PC-9 (cell line): ENCODE measurements around the gene TAS2R38. TPM values are rescaled to one million over a fixed set of nuclear protein-coding genes. Genes with fewer than 3 reads are reported as not detected.

Source experiments
- BruUV-seq: library from RNA; stranded (reverse); fragments of 400-500 nt; replicated peaks from 2 replicates; lab custom pipeline; 2021; lab: Mats Ljungman, UMichigan
- CTCF ChIA-PET: fragments of 300-600 bp; sonication (Branson Sonifier 250); formaldehyde crosslinking; loops from one replicate; lab custom pipeline; 2022; ENCODE audit warnings: antibody characterized with exemption; lab: Charles Lee
- POLR2A ChIA-PET: fragments of 300-600 bp; sonication (Branson Sonifier 250); formaldehyde crosslinking; loops from one replicate; lab custom pipeline; 2022; ENCODE audit warnings: antibody characterized with exemption; ENCODE audit not compliant: unreplicated experiment; lab: Charles Lee
- DNase-seq, 2 experiments: peaks; one replicate each; pipeline versions ENCODE4 v3.0.0 to v3.0.0-alpha.2; 2015 to 2022; ENCODE audit warnings: mixed read lengths in 1 of 2
- H2AFZ ChIP-seq: fragments of 200-600 bp; sonication (generic); 2 replicates; pipeline ENCODE4 v1.8.1; 2017; ENCODE audit warnings: antibody characterized with exemption
- H3F3A ChIP-seq: fragments of 200-600 bp; sonication (generic); 2 replicates; pipeline ENCODE4 v1.8.1; 2017; ENCODE audit warnings: antibody characterized with exemption, mild to moderate bottlenecking, low read depth; ENCODE audit not compliant: insufficient read depth
- H3K27ac ChIP-seq: fragments of 200-600 bp; sonication (generic); 2 replicates; pipeline ENCODE4 v1.6.1; 2016; ENCODE audit warnings: mixed run types
- H3K27me3 ChIP-seq: fragments of 200-600 bp; sonication (generic); 2 replicates; pipeline ENCODE4 v1.6.1; 2016; ENCODE audit warnings: low read depth, mixed run types; ENCODE audit not compliant: insufficient read depth
- H3K36me3 ChIP-seq: fragments of 200-600 bp; sonication (generic); 2 replicates; pipeline ENCODE4 v1.6.1; 2016; ENCODE audit warnings: low read depth, mixed run types
- H3K4me1 ChIP-seq: fragments of 200-600 bp; sonication (generic); replicated peaks from 2 replicates; pipeline ENCODE4 v1.6.1; 2016; ENCODE audit warnings: mixed run types; ENCODE audit not compliant: insufficient read depth
- H3K4me2 ChIP-seq: fragments of 200-600 bp; sonication (generic); 2 replicates; pipeline ENCODE4 v1.6.1; 2017; ENCODE audit warnings: mixed run types
- H3K4me3 ChIP-seq: fragments of 200-600 bp; sonication (generic); 2 replicates; pipeline ENCODE4 v1.6.1; 2016; ENCODE audit warnings: mixed run types
- H3K79me2 ChIP-seq: fragments of 200-600 bp; sonication (generic); 2 replicates; pipeline ENCODE4 v1.6.1; 2017; ENCODE audit warnings: low read depth, mixed run types
- H3K9me2 ChIP-seq: fragments of 200-600 bp; sonication (generic); 2 replicates; pipeline ENCODE4 v1.8.1; 2017; ENCODE audit warnings: mild to moderate bottlenecking; ENCODE audit not compliant: insufficient read depth
- H3K9me3 ChIP-seq: fragments of 200-600 bp; sonication (generic); 2 replicates; pipeline ENCODE4 v1.8.1; 2016; ENCODE audit warnings: low read depth; ENCODE audit not compliant: insufficient read depth
- H4K20me1 ChIP-seq: fragments of 200-600 bp; sonication (generic); 2 replicates; pipeline ENCODE4 v1.8.1; 2017; ENCODE audit not compliant: insufficient read depth
- EZH2 ChIP-seq: fragments of 200-600 bp; sonication (generic); IDR thresholded peaks from 2 replicates; pipeline ENCODE4 v1.8.0; 2017; ENCODE audit warnings: antibody characterized with exemption, low read depth
- intact Hi-C: fragments of 100-400 bp; cut with micrococcal nuclease; formaldehyde crosslinking; loops from one replicate; pipeline ENCODE4 v1.10.0; 2022; ENCODE audit not compliant: unreplicated experiment
- total RNA-seq: library from RNA; stranded (reverse); gene quantifications from 2 replicates; pipeline ENCODE4 v1.2.3, GENCODE V29; 2021
- TF ChIP-seq, protein P1 (sequence below): fragments of 200-600 bp; sonication (generic); conservative IDR thresholded peaks from 2 replicates; pipeline ENCODE4 v1.6.1; 2017; ENCODE audit warnings: mixed run types, antibody characterized with exemption, mild to moderate bottlenecking, moderate library complexity

TAS2R38 gene
- total RNA-seq, 1 experiment from 2014 or later, result not detected

DNA sequence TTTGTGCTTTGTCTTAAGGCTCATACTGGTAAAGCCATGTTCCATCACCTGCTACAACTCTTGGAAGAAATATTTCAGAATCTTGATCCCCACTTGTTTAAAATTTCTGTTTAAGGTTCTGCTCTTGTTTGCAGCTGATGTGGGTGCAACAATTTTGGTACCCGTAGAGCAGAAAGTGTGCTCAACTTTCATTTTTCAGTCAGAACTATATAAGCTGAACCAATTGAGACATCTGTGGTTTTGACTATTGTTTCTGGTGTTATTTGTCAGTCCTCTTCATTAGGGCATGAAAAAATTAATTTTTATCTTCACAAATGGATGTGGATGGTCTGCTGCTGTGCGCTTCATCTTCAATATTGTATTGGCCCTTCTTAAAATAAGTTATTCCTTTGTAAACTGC lies 33.0 kb upstream of the TAS2R38 start:
- H2AFZ ChIP-seq, result no peak overlapping the region

DNA sequence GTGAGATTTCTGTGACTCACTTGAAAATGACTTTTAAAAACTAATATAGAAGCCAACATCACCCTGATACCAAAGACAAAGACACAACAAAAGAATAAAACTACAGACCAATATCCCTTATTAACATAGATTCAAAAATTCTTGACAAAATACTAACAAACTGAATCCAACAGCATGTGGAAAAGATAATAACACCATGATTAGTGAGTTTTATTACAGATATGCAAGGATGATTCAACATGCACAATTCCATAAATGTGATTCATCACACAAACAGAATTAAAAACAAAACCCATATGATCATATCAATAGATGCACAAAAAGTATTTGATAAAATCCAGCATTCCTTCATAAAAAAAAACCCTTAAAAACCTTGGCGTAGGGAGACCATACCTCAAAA lies 28.6 kb upstream of the TAS2R38 start:
- TF ChIP-seq, protein P1, sequence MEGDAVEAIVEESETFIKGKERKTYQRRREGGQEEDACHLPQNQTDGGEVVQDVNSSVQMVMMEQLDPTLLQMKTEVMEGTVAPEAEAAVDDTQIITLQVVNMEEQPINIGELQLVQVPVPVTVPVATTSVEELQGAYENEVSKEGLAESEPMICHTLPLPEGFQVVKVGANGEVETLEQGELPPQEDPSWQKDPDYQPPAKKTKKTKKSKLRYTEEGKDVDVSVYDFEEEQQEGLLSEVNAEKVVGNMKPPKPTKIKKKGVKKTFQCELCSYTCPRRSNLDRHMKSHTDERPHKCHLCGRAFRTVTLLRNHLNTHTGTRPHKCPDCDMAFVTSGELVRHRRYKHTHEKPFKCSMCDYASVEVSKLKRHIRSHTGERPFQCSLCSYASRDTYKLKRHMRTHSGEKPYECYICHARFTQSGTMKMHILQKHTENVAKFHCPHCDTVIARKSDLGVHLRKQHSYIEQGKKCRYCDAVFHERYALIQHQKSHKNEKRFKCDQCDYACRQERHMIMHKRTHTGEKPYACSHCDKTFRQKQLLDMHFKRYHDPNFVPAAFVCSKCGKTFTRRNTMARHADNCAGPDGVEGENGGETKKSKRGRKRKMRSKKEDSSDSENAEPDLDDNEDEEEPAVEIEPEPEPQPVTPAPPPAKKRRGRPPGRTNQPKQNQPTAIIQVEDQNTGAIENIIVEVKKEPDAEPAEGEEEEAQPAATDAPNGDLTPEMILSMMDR, result no peak
- no peak for TF ChIP-seq EZH2
- H4K20me1 ChIP-seq, result no peaks in the 10 kb centered on the region
- no peaks in the 10 kb centered on the region for H3K79me2 ChIP-seq
- no peak overlapping the region for H3K27ac ChIP-seq
- H3K4me1 ChIP-seq, result no peaks in the 10 kb centered on the region
- H3K36me3 ChIP-seq, result no peaks in the 10 kb centered on the region
- BruUV-seq, result no TSS peak
- H3F3A ChIP-seq, result no peaks in the 10 kb centered on the region
- CTCF ChIA-PET, result no interaction called here
- no peak for DNase-seq
- H3K9me3 ChIP-seq, result no peaks in the 10 kb centered on the region
- no peak overlapping the region for H2AFZ ChIP-seq
- H3K4me3 ChIP-seq, result no peak overlapping the region
- POLR2A ChIA-PET, result no interaction called here
- no peak overlapping the region for H3K4me2 ChIP-seq
- H3K27me3 ChIP-seq, result no peaks in the 10 kb centered on the region
- H3K9me2 ChIP-seq, result no peaks in the 10 kb centered on the region
- intact Hi-C loops, result no loop called here

More for the DNA sequence above, 33.0 kb upstream of the TAS2R38 start:
- Histone ChIP-seq H3K36me3 (no peaks in the 10 kb centered on the region), H4K20me1 (no peaks in the 10 kb centered on the region), H3K9me2 (no peaks in the 10 kb centered on the region), H3K4me1 (no peaks in the 10 kb centered on the region), H3K79me2 (no peaks in the 10 kb centered on the region), H3K4me3 (no peak overlapping the region), H3F3A (no peaks in the 10 kb centered on the region), H3K27me3 (no peaks in the 10 kb centered on the region), H3K9me3 (no peaks in the 10 kb centered on the region), H3K4me2 (no peak overlapping the region), H3K27ac (no peak overlapping the region)
- no peak for DNase-seq
- ChIA-PET POLR2A (no interaction called here), CTCF (no interaction called here)
- TF ChIP-seq EZH2, result no peak
- TF ChIP-seq, protein P1, result no peak
- intact Hi-C loops, result no loop called here
- no TSS peak for BruUV-seq

DNA sequence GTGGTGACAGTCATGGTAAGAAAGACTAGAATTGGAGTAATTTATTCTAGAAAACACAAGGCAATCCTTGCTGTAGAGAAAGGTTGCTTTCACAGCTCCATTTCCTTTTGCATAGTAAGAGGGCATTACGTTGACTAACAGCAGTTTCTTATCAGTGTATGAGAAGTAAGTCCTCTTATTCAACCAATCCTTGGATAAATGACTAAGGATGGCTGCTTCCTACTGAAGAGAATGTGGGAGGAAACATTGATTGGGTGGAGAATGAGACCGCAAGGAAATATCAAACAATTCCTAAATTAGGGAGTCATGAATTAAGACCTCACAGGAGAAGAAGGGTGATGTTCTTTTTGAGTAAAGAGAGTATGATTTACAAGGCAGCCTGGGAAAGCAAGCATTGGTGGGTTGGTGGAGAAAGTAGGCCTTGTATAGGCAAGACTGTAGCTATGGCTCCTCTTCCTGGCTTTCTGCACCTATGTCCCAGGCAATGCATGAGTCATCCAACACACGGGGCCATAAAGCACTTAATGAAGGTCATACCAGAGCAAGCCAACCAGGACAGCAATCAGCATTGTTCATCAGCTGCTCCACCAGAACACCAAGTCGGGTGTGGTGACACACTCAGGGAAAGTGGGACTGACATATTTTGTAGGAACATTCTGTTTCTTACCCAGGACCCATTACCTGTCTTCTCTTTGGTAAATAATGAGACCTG lies 27.7 kb upstream of the TAS2R38 start:
- Histone ChIP-seq H4K20me1 (no peaks in the 10 kb centered on the region), H3K36me3 (no peaks in the 10 kb centered on the region), H2AFZ (no peak overlapping the region), H3K4me1 (no peaks in the 10 kb centered on the region), H3K9me2 (no peaks in the 10 kb centered on the region), H3F3A (no peaks in the 10 kb centered on the region), H3K79me2 (no peaks in the 10 kb centered on the region), H3K27me3 (no peaks in the 10 kb centered on the region), H3K9me3 (no peaks in the 10 kb centered on the region), H3K27ac (no peak overlapping the region), H3K4me3 (no peak overlapping the region), H3K4me2 (no peak overlapping the region)
- ChIA-PET CTCF (no interaction called here), POLR2A (no interaction called here)
- peak in 1 of 2 experiments; percentile 18 for DNase-seq
- no TSS peak for BruUV-seq
- intact Hi-C loops, result no loop called here
- no peak for TF ChIP-seq EZH2
- TF ChIP-seq, protein P1, result no peak
